HepG2 (cell line): Measurements from ENCODE around the gene MMP24OS. TPM values are rescaled to one million over a fixed set of nuclear protein-coding genes. Genes with fewer than 3 reads are reported as not detected.

ENCODE experiments used
- ADNP ChIP-seq: sonication (generic); formaldehyde crosslinking; IDR thresholded peaks from 2 replicates; pipeline ENCODE4 v1.4.0; 2020; ENCODE audit warnings: missing genetic modification reagents
- CHD4 ChIP-seq: fragments of 200-600 bp; sonication (generic); IDR thresholded peaks from 2 replicates; pipeline ENCODE4 v1.7.0; 2017; ENCODE audit warnings: mild to moderate bottlenecking, low read length, borderline replicate concordance
- ELF4 ChIP-seq: sonication (generic); formaldehyde crosslinking; IDR thresholded peaks from 2 replicates; pipeline ENCODE4 v1.5.0; 2020; ENCODE audit warnings: missing genetic modification reagents, mild to moderate bottlenecking, moderate library complexity, borderline replicate concordance
- FIP1L1 ChIP-seq: fragments of 200-400 bp; formaldehyde crosslinking; IDR thresholded peaks from 2 replicates; pipeline ENCODE4 v1.6.1; 2018; ENCODE audit warnings: low read depth, mild to moderate bottlenecking, low read length, moderate library complexity, borderline replicate concordance; ENCODE audit not compliant: insufficient read depth
- GLI4 ChIP-seq: sonication (generic); formaldehyde crosslinking; IDR thresholded peaks from 2 replicates; pipeline ENCODE4 v1.5.1; 2020; ENCODE audit warnings: missing genetic modification reagents, mild to moderate bottlenecking, moderate library complexity, borderline replicate concordance
- KDM5A ChIP-seq: fragments of 200-600 bp; sonication (generic); IDR thresholded peaks from 2 replicates; pipeline ENCODE4 v1.7.0; 2018; ENCODE audit warnings: antibody characterized with exemption, mild to moderate bottlenecking, low read length, borderline replicate concordance
- REPIN1 ChIP-seq: sonication (generic); formaldehyde crosslinking; IDR thresholded peaks from 2 replicates; pipeline ENCODE4 v1.8.0; 2022; ENCODE audit warnings: missing genetic modification reagents, low read depth, mild to moderate bottlenecking, borderline replicate concordance
- SP5 ChIP-seq: IDR thresholded peaks from 2 replicates; pipeline ENCODE4 v1.6.1; 2016; ENCODE audit warnings: low read depth, borderline replicate concordance
- ZBTB2 ChIP-seq: sonication (generic); formaldehyde crosslinking; IDR thresholded peaks from 2 replicates; pipeline ENCODE4 v1.8.0; 2022; ENCODE audit warnings: low read depth, missing genetic modification reagents
- ZFP41 ChIP-seq: sonication (generic); formaldehyde crosslinking; IDR thresholded peaks from 2 replicates; pipeline ENCODE4 v1.4.0; 2020; ENCODE audit warnings: mild to moderate bottlenecking, missing genetic modification reagents, borderline replicate concordance
- ZHX2 ChIP-seq, 2 experiments: sonication (generic) in 1 of 2; formaldehyde crosslinking in 1 of 2; IDR thresholded peaks; 2 replicates each; pipeline versions ENCODE4 v1.6.1 to v1.9.0; 2014 to 2022; ENCODE audit warnings: antibody characterized with exemption in 1 of 2, borderline replicate concordance in 1 of 2, inconsistent platforms in 1 of 2, low read depth in 1 of 2, missing genetic modification reagents in 1 of 2
- ZNF558 ChIP-seq: sonication (generic); formaldehyde crosslinking; IDR thresholded peaks from 2 replicates; pipeline ENCODE4 v1.9.0; 2022; ENCODE audit warnings: mild to moderate bottlenecking, missing genetic modification reagents, borderline replicate concordance
- ZNF576 ChIP-seq: sonication (generic); formaldehyde crosslinking; IDR thresholded peaks from 2 replicates; pipeline ENCODE4 v1.4.0; 2020; ENCODE audit warnings: mild to moderate bottlenecking, missing genetic modification reagents
- ZNF580 ChIP-seq: IDR thresholded peaks from 2 replicates; pipeline ENCODE4 v1.6.1; 2016; ENCODE audit warnings: low read depth, borderline replicate concordance
- ZNF652 ChIP-seq: IDR thresholded peaks from 2 replicates; pipeline ENCODE4 v1.6.1; 2016; ENCODE audit warnings: low read depth, borderline replicate concordance
- ZNF710 ChIP-seq: sonication (generic); formaldehyde crosslinking; IDR thresholded peaks from 2 replicates; pipeline ENCODE4 v1.5.0; 2020; ENCODE audit warnings: mild to moderate bottlenecking, missing genetic modification reagents, borderline replicate concordance
- ZNF747 ChIP-seq: sonication (generic); formaldehyde crosslinking; IDR thresholded peaks from 2 replicates; pipeline ENCODE4 v1.8.1; 2023; ENCODE audit warnings: missing genetic modification reagents, mild to moderate bottlenecking, borderline replicate concordance
- polyA plus RNA-seq, 8 experiments: library from polyadenylated mRNA; depleted of rRNA in 3 of 8; stranded (reverse) in 7 of 8; unstranded in 1 of 8; fragments of >200 nt; fragmentation: Illumina TruSeq in 4 of 8; extraction: Trizol in 4 of 8; gene quantifications; 2 replicates each; pipeline versions ENCODE4 v1.2.1 to v1.2.3, GENCODE V29; 2011 to 2016; ENCODE audit warnings: low read depth in 4 of 8, missing spikeins in 1 of 8, mixed read lengths in 1 of 8; ENCODE audit not compliant: insufficient read depth in 1 of 8
- total RNA-seq, 5 experiments: library from RNA; depleted of rRNA; stranded (reverse); fragments of >200 nt; fragmentation: Illumina TruSeq; extraction: Trizol; gene quantifications; 2 replicates each; pipeline ENCODE4 v1.2.3, GENCODE V29; 2016; ENCODE audit warnings: low read depth in 1 of 5

The MMP24OS gene
- total and polyA plus RNA-seq, 2 of the 13 experiments (the other 11 are each of a cell fraction or from before 2014, with no cell fraction given): 6.0 to 8.5 TPM

GRCh38 chr20:35303735-35304491 lies 26.0 kb upstream of the MMP24OS start (continued):
- no peak for TF ChIP-seq ZHX2 (IDR thresholded peaks at IDR 0.05; ENCODE audit: low read depth)
- TF ChIP-seq ZHX2 (CRISPR knock-in tag; IDR thresholded peaks at IDR 0.05; ENCODE audit: borderline replicate concordance): no peak
- TF ChIP-seq ZNF710 (CRISPR knock-in tag): no peak; the same call in 1 of the 2 replicates
- TF ChIP-seq GLI4 (CRISPR knock-in tag): no peak
- TF ChIP-seq ADNP (CRISPR knock-in tag): no peak
- TF ChIP-seq ZNF558 (CRISPR knock-in tag): no peak
- no peak for TF ChIP-seq ZNF576
- peak; percentile 95; the same call in 1 of the 2 replicates for TF ChIP-seq ZNF580 (CRISPR knock-in tag)
- peak; percentile 61; the same call in 1 of the 2 replicates for TF ChIP-seq ZNF652 (CRISPR knock-in tag)
- TF ChIP-seq ZNF747 (CRISPR knock-in tag): no peak; the same call in 1 of the 2 replicates
- 0 out of 2 replicates have a peak, but pooled peaks have one; percentile 50 for TF ChIP-seq REPIN1 (CRISPR knock-in tag)
- TF ChIP-seq SP5: no peak; the same call in 1 of the 2 replicates
- no peak for TF ChIP-seq ELF4 (CRISPR knock-in tag)
- no peak for TF ChIP-seq FIP1L1
- no peak for TF ChIP-seq CHD4
- TF ChIP-seq KDM5A: no peak
- no peak; the same call in 1 of the 2 replicates for TF ChIP-seq ZBTB2 (CRISPR knock-in tag)
- no peak for TF ChIP-seq ZFP41 (CRISPR knock-in tag)
